Measurements from ENCODE around the gene PDZRN4.
A peak's percentile ranks its signal among the peaks of the same experiment; 100 is the strongest.
"Not testable (repeated sequence)": the region's sequence is repeated elsewhere in the genome, so short reads cannot be mapped to it uniquely, and the experiment has no call there.

Gene PDZRN4

GRCh38 chr12:41287500-41288141 lies 99.5 kb downstream of the PDZRN4 start:
- DNase-seq = peak; percentile 31

- peak; percentile 85 for DNase-seq
Measured at GRCh38 chr12:41288142-41288811, 100.2 kb downstream of the PDZRN4 start.

DNA sequence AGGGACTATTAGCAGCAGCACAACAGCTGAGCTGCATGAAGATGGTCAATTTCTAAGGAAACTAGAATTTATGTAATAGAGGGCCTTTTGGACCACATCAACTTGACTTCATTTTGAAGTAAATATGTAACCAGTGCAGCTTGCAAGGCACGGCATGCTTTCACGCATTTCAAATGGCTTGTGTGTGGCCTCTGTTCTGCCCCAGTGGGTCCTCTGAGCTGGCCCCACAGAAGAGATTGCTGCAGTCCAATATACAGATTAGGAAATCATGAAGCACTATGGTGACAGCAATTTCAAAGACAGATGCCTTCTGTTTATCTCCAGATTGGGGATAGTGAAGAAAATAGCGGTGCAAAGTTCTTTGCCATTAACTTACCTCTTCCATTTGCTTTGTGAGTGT lies 101.4 kb downstream of the PDZRN4 start:
- no peak for DNase-seq

GRCh38 chr12:41293011-41293410 lies 104.9 kb downstream of the PDZRN4 start:
- DNase-seq = no peak

- no peak for DNase-seq
Measured at GRCh38 chr12:41293461-41293860, 105.3 kb downstream of the PDZRN4 start.

GRCh38 chr12:41302979-41303403 lies 114.9 kb downstream of the PDZRN4 start:
- no peak for DNase-seq

GRCh38 chr12:41304526-41304925 lies 116.4 kb downstream of the PDZRN4 start:
- DNase-seq = no peak

DNA sequence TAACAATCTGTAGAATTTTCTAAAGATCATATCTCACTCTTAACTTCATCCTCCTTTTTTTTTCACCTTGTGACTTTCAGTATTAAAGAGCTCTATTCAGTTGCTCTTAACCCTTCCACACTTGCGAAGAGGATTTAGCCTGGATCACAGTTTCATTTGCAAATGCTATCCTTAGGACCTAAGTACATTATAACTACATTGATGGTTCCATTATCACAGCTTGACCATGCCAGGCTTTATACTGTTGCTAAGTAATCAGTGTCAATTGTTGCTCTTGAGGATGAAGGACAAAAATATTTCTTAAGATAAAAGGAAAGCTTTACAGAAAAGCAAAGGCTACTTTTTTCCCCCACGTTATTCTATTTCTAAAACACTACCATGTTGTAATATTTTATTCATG lies 122.2 kb downstream of the PDZRN4 start:
- no peak for DNase-seq

- DNase-seq = no peak
Measured at GRCh38 chr12:41311883-41312282, 123.8 kb downstream of the PDZRN4 start.

GRCh38 chr12:41312451-41312850 lies 124.3 kb downstream of the PDZRN4 start:
- not testable (repeated sequence) for DNase-seq

GRCh38 chr12:41325336-41325735 lies 137.2 kb downstream of the PDZRN4 start:
- no peak for DNase-seq

DNA sequence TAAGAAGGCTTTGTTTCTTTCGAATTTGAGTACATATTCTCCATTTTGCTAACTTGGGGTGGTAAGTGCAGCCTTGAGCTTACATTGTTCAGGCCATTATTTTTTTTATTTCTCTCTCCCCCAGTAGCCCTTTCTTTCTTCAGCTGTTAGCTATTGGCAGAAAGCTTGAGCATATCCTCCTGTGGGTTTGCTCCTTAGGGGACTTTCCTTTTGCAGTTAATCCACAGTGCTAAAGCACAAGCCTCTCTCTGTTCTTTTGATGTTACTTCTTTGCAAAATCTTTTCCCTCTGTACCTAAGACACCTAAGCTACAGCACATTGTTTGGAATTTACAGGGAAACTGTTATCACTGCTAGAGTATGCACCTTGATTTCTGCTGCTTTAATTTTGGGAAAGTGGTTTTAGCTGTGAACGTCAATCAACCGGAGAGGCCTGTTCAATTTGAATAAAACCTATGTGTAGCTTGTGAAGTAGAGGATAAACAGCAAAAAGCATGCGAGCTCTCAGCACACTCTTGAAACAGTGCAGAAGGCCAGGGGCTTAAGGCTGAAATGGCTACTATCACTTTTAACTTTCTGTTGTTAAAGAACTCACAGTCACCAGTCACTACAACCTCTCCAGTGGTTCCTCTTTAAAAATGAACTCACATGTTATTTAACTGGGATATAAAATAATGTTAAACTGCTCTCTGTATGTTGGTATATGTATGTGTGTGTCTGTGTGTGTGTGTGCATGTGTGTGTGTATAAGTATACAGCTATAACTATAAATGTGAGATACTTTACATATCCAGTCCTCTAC lies 139.2 kb downstream of the PDZRN4 start:
- DNase-seq = no peak

DNA sequence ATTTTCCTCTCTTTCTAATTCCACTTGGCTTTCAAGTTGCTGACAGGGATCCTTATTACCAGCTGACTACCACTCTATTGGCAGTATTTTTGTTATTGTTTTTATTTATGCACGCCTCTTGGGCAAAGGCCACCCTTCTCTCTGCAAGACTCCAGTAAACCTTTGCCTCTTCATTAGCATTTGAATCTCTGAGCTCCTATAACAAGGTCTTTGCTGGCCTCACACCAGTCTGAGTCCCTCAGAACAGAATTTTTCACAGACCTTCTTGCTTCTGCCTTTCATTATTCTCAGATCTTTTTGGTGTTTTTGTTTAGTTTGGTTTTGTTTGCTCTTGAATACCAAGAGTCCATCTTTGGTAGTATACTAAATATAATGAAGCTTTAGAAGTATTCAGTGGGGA lies 145.9 kb downstream of the PDZRN4 start:
- no peak for DNase-seq

GRCh38 chr12:41334390-41334789 lies 146.3 kb downstream of the PDZRN4 start:
- DNase-seq = no peak

GRCh38 chr12:41336041-41336549 lies 148.0 kb downstream of the PDZRN4 start:
- DNase-seq = no peak

GRCh38 chr12:41339784-41340183 lies 151.7 kb downstream of the PDZRN4 start:
- DNase-seq = no peak

- DNase-seq = no peak
Measured at GRCh38 chr12:41344776-41345470, 156.8 kb downstream of the PDZRN4 start.

DNA sequence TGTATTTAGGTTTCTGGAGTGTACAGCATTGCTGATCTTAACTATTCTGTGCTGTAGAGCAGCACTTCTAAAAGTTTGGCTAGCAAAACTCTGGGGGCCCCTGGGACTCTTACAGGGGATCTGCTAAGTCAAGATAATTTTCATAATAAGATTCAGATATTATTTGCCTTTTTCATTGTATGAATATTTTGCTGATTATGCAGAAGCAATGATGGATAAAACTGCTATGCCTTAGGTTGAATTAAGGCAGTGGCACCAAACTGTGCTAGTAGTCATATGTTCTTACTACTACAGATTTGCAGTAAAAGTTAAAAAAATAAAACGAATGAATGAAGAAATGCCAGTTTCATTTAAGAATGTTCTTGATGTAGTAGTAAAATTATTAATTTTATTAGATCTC lies 160.1 kb downstream of the PDZRN4 start:
- no peak for DNase-seq

- DNase-seq = no peak
Measured at GRCh38 chr12:41356181-41356580, 168.1 kb downstream of the PDZRN4 start.

DNA sequence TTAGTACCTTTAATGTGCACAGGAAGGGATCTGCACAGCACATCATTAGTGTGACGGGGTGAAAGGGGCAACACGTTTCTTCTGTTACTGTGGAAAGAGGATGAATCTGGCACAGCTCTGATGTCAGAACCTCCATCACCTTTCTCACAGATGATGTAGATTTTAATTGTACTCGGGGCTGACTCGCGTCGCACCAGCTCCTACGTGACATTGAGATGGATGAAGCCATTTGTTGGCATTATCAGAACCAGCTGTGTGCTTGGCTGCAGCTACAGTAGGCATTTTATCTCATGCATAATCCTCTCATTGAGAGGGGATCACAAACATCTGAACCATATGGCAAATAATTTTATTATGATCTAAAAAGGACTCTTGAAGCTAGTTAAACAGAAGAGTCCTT lies 173.6 kb downstream of the PDZRN4 start:
- peak; percentile 50 for DNase-seq

- no peak for DNase-seq
Measured at GRCh38 chr12:41362510-41362909, 174.4 kb downstream of the PDZRN4 start.

GRCh38 chr12:41362931-41363330 lies 174.8 kb downstream of the PDZRN4 start:
- no peak for DNase-seq

- DNase-seq = no peak
Measured at GRCh38 chr12:41364211-41364610, 176.1 kb downstream of the PDZRN4 start.

All from DMS79 treated with DMSO at 0.1 percent for 48 hours (cell line).